Neural progenitor cell (in vitro differentiated cells): ENCODE measurements around the gene CEP104. TPM values are rescaled to one million over a fixed set of nuclear protein-coding genes. Genes with fewer than 3 reads are reported as not detected.

Experiments
- DNase-seq: peaks from one replicate; pipeline ENCODE4 v3.0.0-alpha.2; 2016; ENCODE audit warnings: low spot score
- H2AFZ ChIP-seq: fragments of 200-600 bp; sonication (generic); replicated peaks from 2 replicates; pipeline ENCODE4 v1.6.1; 2016; ENCODE audit warnings: antibody characterized with exemption
- H3F3A ChIP-seq: fragments of 200-600 bp; sonication (generic); 2 replicates; pipeline ENCODE4 v1.6.1; 2016; ENCODE audit warnings: antibody characterized with exemption, low read depth
- H3K27ac ChIP-seq: fragments of 200-600 bp; sonication (generic); 2 replicates; pipeline ENCODE4 v1.5.1; 2016; ENCODE audit warnings: mild to moderate bottlenecking
- H3K27me3 ChIP-seq: fragments of 200-600 bp; sonication (generic); 2 replicates; pipeline ENCODE4 v1.6.1; 2016; ENCODE audit warnings: mild to moderate bottlenecking, moderate library complexity
- H3K36me3 ChIP-seq: fragments of 200-600 bp; sonication (generic); 2 replicates; pipeline ENCODE4 v1.5.1; 2016
- H3K4me1 ChIP-seq: fragments of 200-600 bp; sonication (generic); 2 replicates; pipeline ENCODE4 v1.6.1; 2016; ENCODE audit warnings: mixed run types
- H3K4me2 ChIP-seq: fragments of 200-600 bp; sonication (generic); 2 replicates; pipeline ENCODE4 v1.6.1; 2016
- H3K4me3 ChIP-seq: fragments of 200-600 bp; sonication (generic); 2 replicates; pipeline ENCODE4 v1.5.1; 2016
- H3K79me2 ChIP-seq: fragments of 200-600 bp; sonication (generic); 2 replicates; pipeline ENCODE4 v1.6.1; 2016; ENCODE audit warnings: low read depth
- H3K9ac ChIP-seq: fragments of 200-600 bp; sonication (generic); 2 replicates; pipeline ENCODE4 v1.6.1; 2016
- H3K9me3 ChIP-seq: fragments of 200-600 bp; sonication (generic); 2 replicates; pipeline ENCODE4 v1.5.1; 2016; ENCODE audit warnings: low read depth
- H4K20me1 ChIP-seq: fragments of 200-600 bp; sonication (generic); 2 replicates; pipeline ENCODE4 v1.6.1; 2016; ENCODE audit warnings: low read depth
- H3K27ac Mint-ChIP-seq: 3 replicates; pipeline ENCODE4 v1.8.0; 2021; ENCODE audit warnings: mixed read lengths
- H3K27me3 Mint-ChIP-seq: 2 replicates; pipeline ENCODE4 v1.8.0; 2022; ENCODE audit warnings: low read depth, mild to moderate bottlenecking, inconsistent platforms, moderate library complexity, mixed read lengths; ENCODE audit not compliant: insufficient read depth
- H3K36me3 Mint-ChIP-seq: 3 replicates; pipeline ENCODE4 v1.8.0; 2021; ENCODE audit warnings: mixed read lengths
- H3K4me1 Mint-ChIP-seq: 3 replicates; pipeline ENCODE4 v1.8.0; 2021; ENCODE audit warnings: mixed read lengths
- H3K4me3 Mint-ChIP-seq: 3 replicates; pipeline ENCODE4 v1.8.0; 2021; ENCODE audit warnings: mild to moderate bottlenecking, moderate library complexity, mixed read lengths
- H3K9me3 Mint-ChIP-seq: 3 replicates; pipeline ENCODE4 v1.8.0; 2020; ENCODE audit warnings: mixed read lengths
- EZH2 ChIP-seq: fragments of 200-600 bp; sonication (generic); IDR thresholded peaks from 2 replicates; pipeline ENCODE4 v1.6.1; 2017; ENCODE audit warnings: antibody characterized with exemption, mild to moderate bottlenecking, moderate library complexity
- EZH2phosphoT487 ChIP-seq: fragments of 200-600 bp; sonication (generic); IDR thresholded peaks from 2 replicates; pipeline ENCODE4 v1.6.1; 2017; ENCODE audit warnings: antibody characterized with exemption
- total RNA-seq: library from RNA; depleted of rRNA; stranded (reverse); fragments of >200 nt; gene quantifications from 2 replicates; pipeline ENCODE4 v1.2.3, GENCODE V29; 2015; ENCODE audit warnings: low replicate concordance
- TF ChIP-seq, protein P1 (sequence below): fragments of 200-600 bp; sonication (generic); IDR thresholded peaks from 2 replicates; pipeline ENCODE4 v1.5.1; 2017; ENCODE audit warnings: antibody characterized with exemption, mild to moderate bottlenecking

The CEP104 gene
- total RNA-seq, 1 donor from 2014 or later = 12.9 TPM

DNA sequence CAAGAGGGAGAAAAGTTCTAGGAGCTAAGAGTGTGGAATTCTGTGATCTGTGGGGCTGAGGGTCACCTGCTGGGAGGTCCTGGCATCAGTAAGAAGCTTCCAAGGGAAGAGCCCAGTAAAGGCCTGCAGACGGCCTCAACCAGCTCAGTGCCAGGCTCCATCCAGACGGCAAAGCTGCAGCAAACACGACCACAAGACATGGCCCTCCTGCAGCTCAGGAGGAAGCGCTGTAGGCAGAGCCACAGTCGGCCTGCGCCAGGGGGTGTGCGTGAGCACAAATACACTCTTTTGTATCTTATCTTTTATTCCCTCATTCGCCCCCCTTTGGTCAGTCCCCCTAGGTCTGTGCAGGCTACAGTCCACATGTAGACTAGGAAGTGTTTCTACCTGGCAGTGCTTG, 29.7 kb upstream of the CEP104 start:
- no peaks in the 10 kb centered on the region for H3K36me3 ChIP-seq

DNA sequence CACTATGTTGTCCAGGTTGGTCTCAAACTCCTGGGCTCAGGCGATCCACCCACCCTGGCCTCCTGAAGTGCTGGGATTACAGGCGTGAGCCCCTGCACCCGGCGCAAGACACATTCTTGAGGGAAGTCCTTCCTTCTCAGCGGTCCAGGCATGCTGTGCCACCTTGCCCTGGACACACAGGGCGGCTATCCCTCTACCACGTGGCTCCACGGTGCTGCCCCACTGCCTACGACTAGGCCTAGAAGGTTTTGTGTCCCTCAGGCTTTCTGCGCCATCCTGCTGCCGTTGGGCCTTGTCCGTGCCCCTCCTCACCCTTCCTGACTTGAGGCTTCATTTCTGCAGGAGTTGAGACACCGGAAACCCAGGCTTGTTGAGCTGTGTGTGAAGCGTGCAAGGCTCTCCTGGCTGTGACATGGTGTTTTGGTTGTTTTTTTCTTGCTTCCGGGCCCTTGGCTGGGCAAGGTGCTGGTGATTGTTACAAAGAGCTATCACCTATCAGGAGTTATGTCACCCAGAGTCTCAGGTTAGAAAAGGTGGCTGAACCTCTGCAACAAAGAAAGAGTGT, 29.2 kb upstream of the CEP104 start:
- TF ChIP-seq, protein P1, sequence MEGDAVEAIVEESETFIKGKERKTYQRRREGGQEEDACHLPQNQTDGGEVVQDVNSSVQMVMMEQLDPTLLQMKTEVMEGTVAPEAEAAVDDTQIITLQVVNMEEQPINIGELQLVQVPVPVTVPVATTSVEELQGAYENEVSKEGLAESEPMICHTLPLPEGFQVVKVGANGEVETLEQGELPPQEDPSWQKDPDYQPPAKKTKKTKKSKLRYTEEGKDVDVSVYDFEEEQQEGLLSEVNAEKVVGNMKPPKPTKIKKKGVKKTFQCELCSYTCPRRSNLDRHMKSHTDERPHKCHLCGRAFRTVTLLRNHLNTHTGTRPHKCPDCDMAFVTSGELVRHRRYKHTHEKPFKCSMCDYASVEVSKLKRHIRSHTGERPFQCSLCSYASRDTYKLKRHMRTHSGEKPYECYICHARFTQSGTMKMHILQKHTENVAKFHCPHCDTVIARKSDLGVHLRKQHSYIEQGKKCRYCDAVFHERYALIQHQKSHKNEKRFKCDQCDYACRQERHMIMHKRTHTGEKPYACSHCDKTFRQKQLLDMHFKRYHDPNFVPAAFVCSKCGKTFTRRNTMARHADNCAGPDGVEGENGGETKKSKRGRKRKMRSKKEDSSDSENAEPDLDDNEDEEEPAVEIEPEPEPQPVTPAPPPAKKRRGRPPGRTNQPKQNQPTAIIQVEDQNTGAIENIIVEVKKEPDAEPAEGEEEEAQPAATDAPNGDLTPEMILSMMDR = no peak
- TF ChIP-seq EZH2 (no peak), EZH2phosphoT487 (no peak)
- Mint-ChIP-seq H3K4me3 (no peak overlapping the region), H3K27ac (no peak overlapping the region), H3K36me3 (peaks cover 30% of the 10 kb centered on the region), H3K9me3 (peaks cover 3% of the 10 kb centered on the region), H3K4me1 (no peaks in the 10 kb centered on the region), H3K27me3 (peaks cover 2% of the 10 kb centered on the region)
- Histone ChIP-seq H4K20me1 (no peaks in the 10 kb centered on the region), H3K4me2 (no peak overlapping the region), H3F3A (no peaks in the 10 kb centered on the region), H3K9ac (no peak overlapping the region), H3K4me3 (no peak overlapping the region), H2AFZ (no peak overlapping the region), H3K9me3 (no peaks in the 10 kb centered on the region), H3K4me1 (no peaks in the 10 kb centered on the region), H3K27ac (no peak overlapping the region), H3K27me3 (no peaks in the 10 kb centered on the region), H3K79me2 (no peaks in the 10 kb centered on the region), H3K36me3 (no peaks in the 10 kb centered on the region)
- DNase-seq = no peak

More for the DNA sequence above, 29.7 kb upstream of the CEP104 start:
- DNase-seq = no peak
- no peak overlapping the region for H3K4me3 ChIP-seq
- Mint-ChIP-seq H3K4me1 (no peaks in the 10 kb centered on the region), H3K9me3 (no peaks in the 10 kb centered on the region), H3K27me3 (peaks cover 2% of the 10 kb centered on the region), H3K27ac (no peak overlapping the region), H3K36me3 (peaks cover 30% of the 10 kb centered on the region), H3K4me3 (no peak overlapping the region)
- no peaks in the 10 kb centered on the region for H3K27me3 ChIP-seq
- TF ChIP-seq, protein P1 = no peak
- TF ChIP-seq EZH2 = no peak
- TF ChIP-seq EZH2phosphoT487 = no peak
- no peaks in the 10 kb centered on the region for H3K4me1 ChIP-seq
- H4K20me1 ChIP-seq = no peaks in the 10 kb centered on the region
- no peak overlapping the region for H3K4me2 ChIP-seq
- H3F3A ChIP-seq = no peaks in the 10 kb centered on the region
- no peak overlapping the region for H3K9ac ChIP-seq
- H3K27ac ChIP-seq = no peak overlapping the region
- no peaks in the 10 kb centered on the region for H3K79me2 ChIP-seq
- no peaks in the 10 kb centered on the region for H3K9me3 ChIP-seq
- H2AFZ ChIP-seq = no peak overlapping the region

DNA sequence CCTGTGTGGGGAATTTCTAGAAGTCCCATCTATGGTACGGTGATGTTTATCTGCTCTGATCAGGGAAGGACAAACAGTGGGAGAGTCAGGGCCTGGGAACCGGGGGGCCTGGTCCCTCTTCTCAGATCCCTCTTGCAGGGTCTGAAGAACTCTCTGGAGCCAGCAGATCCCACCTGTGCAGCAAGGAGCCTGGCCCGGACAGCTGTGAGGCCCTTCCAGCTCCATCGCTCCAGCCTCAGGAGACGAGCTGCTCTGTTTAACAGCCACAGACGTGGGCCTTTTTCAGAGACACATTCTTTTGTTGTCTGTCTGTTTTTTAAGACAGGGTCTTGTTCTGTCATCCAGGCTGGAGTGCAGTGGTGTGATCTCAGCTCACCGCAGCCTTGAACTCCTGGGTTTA, 28.6 kb upstream of the CEP104 start:
- Mint-ChIP-seq H3K27ac (no peak overlapping the region), H3K4me1 (no peaks in the 10 kb centered on the region), H3K36me3 (peaks cover 27% of the 10 kb centered on the region), H3K4me3 (no peak overlapping the region), H3K9me3 (peaks cover 3% of the 10 kb centered on the region), H3K27me3 (peaks cover 2% of the 10 kb centered on the region)
- no peaks in the 10 kb centered on the region for H3K27me3 ChIP-seq
- no peak overlapping the region for H3K4me2 ChIP-seq
- no peak overlapping the region for H3K4me3 ChIP-seq
- no peak overlapping the region for H2AFZ ChIP-seq
- H3K36me3 ChIP-seq = no peaks in the 10 kb centered on the region
- H3F3A ChIP-seq = no peaks in the 10 kb centered on the region
- H3K9ac ChIP-seq = no peak overlapping the region
- no peak for DNase-seq
- no peaks in the 10 kb centered on the region for H3K79me2 ChIP-seq
- no peaks in the 10 kb centered on the region for H3K9me3 ChIP-seq
- H3K4me1 ChIP-seq = no peaks in the 10 kb centered on the region
- TF ChIP-seq EZH2 (no peak), EZH2phosphoT487 (no peak)
- TF ChIP-seq, protein P1 = no peak
- H3K27ac ChIP-seq = no peak overlapping the region
- H4K20me1 ChIP-seq = no peaks in the 10 kb centered on the region
